Hepatocyte (in vitro differentiated cells): ENCODE results near the gene PDE1C. TPM values are rescaled to one million over a fixed set of nuclear protein-coding genes. Genes with fewer than 3 reads are reported as not detected.

Experiments
- DNase-seq: peaks from one replicate; pipeline ENCODE4 v3.0.0-alpha.2; 2016; ENCODE audit warnings: low spot score
- H2AFZ ChIP-seq: fragments of 200-600 bp; sonication (generic); 2 replicates; pipeline ENCODE4 v1.6.0; 2016; ENCODE audit warnings: antibody characterized with exemption, mild to moderate bottlenecking
- H3K27ac ChIP-seq: fragments of 200-600 bp; sonication (generic); 2 replicates; pipeline ENCODE4 v1.5.1; 2016; ENCODE audit warnings: mild to moderate bottlenecking
- H3K27me3 ChIP-seq: fragments of 200-600 bp; sonication (generic); 2 replicates; pipeline ENCODE4 v1.6.1; 2016
- H3K36me3 ChIP-seq: fragments of 200-600 bp; sonication (generic); replicated peaks from 2 replicates; pipeline ENCODE4 v1.5.1; 2016; ENCODE audit warnings: low read depth; ENCODE audit not compliant: insufficient read depth
- H3K4me1 ChIP-seq: fragments of 200-600 bp; sonication (generic); 2 replicates; pipeline ENCODE4 v1.5.1; 2016; ENCODE audit warnings: mild to moderate bottlenecking, moderate library complexity; ENCODE audit not compliant: insufficient read depth
- H3K4me2 ChIP-seq: fragments of 200-600 bp; sonication (generic); 2 replicates; pipeline ENCODE4 v1.6.0; 2016
- H3K4me3 ChIP-seq: fragments of 200-600 bp; sonication (generic); 2 replicates; pipeline ENCODE4 v1.5.1; 2016; ENCODE audit warnings: mild to moderate bottlenecking
- H3K79me2 ChIP-seq: fragments of 200-600 bp; sonication (generic); 2 replicates; pipeline ENCODE4 v1.6.0; 2017; ENCODE audit warnings: mild to moderate bottlenecking
- H3K9me2 ChIP-seq: fragments of 200-600 bp; sonication (generic); replicated peaks from 2 replicates; pipeline ENCODE4 v1.6.0; 2017; ENCODE audit warnings: mild to moderate bottlenecking; ENCODE audit not compliant: insufficient read depth
- H3K9me3 ChIP-seq: fragments of 200-600 bp; sonication (generic); 2 replicates; pipeline ENCODE4 v1.5.1; 2016; ENCODE audit warnings: low read depth, mild to moderate bottlenecking
- H4K20me1 ChIP-seq: fragments of 200-600 bp; sonication (generic); 2 replicates; pipeline ENCODE4 v1.6.0; 2016; ENCODE audit warnings: mild to moderate bottlenecking; ENCODE audit not compliant: insufficient read depth, poor library complexity, severe bottlenecking
- CTCF ChIP-seq: fragments of 200-600 bp; sonication (generic); IDR thresholded peaks from 2 replicates; pipeline ENCODE4 v1.5.1; 2016; ENCODE audit warnings: antibody characterized with exemption, mild to moderate bottlenecking; ENCODE audit not compliant: poor library complexity
- EZH2 ChIP-seq: fragments of 200-600 bp; sonication (generic); IDR thresholded peaks from 2 replicates; pipeline ENCODE4 v1.6.1; 2016; ENCODE audit warnings: antibody characterized with exemption, mild to moderate bottlenecking, borderline replicate concordance
- EZH2phosphoT487 ChIP-seq: fragments of 200-600 bp; sonication (generic); IDR thresholded peaks from one replicate; pipeline ENCODE4 v1.6.1; 2018; ENCODE audit warnings: antibody characterized with exemption, mild to moderate bottlenecking, low read depth, moderate library complexity; ENCODE audit not compliant: unreplicated experiment, severe bottlenecking
- WGBS: methylation state at CpG from one replicate; pipeline ENCODE4 v1.1.6; 2016; ENCODE audit warnings: low lambda C conversion rate; ENCODE audit errors: missing lambda C conversion rate; 5-methylcytosine and 5-hydroxymethylcytosine counted together
- polyA plus RNA-seq: library from polyadenylated mRNA; unstranded; fragments of >200 nt; fragmentation: Nextera tagmentation; extraction: Ambion mirVana; gene quantifications from 2 replicates; pipeline ENCODE4 v1.2.1, GENCODE V29; 2016
- total RNA-seq: library from RNA; depleted of rRNA; stranded (reverse); fragments of >200 nt; gene quantifications from 2 replicates; pipeline ENCODE4 v1.2.3, GENCODE V29; 2014

Gene PDE1C
- total and polyA plus RNA-seq, 2 experiments from 2014 or later, result 1.8 to 5.0 TPM

- Histone ChIP-seq H3K27ac (no peak overlapping the region), H3K4me2 (no peak overlapping the region), H3K79me2 (no peaks in the 10 kb centered on the region), H3K36me3 (no peaks in the 10 kb centered on the region), H3K27me3 (peaks cover 52% of the 10 kb centered on the region), H4K20me1 (no peaks in the 10 kb centered on the region), H3K4me3 (no peak overlapping the region), H2AFZ (no peak overlapping the region), H3K9me3 (no peaks in the 10 kb centered on the region), H3K4me1 (no peaks in the 10 kb centered on the region), H3K9me2 (no peaks in the 10 kb centered on the region)
- DNase-seq, result no peak
- TF ChIP-seq EZH2 (no peak), CTCF (no peak), EZH2phosphoT487 (no peak)
- WGBS, result 97% methylated on average over 4 of the region's 4 CpGs
These were observed 5.4 kb upstream of the PDE1C start for GRCh38 chr7:32075612-32076011.

GRCh38 chr7:32074787-32075585, 4.8 kb upstream of the PDE1C start:
- no peak for DNase-seq
- no peak for TF ChIP-seq CTCF
- no peak for TF ChIP-seq EZH2
- TF ChIP-seq EZH2phosphoT487, result no peak
- Histone ChIP-seq H3K27ac (no peak overlapping the region), H3K9me2 (no peaks in the 10 kb centered on the region), H3K36me3 (no peaks in the 10 kb centered on the region), H4K20me1 (no peaks in the 10 kb centered on the region), H3K9me3 (no peaks in the 10 kb centered on the region), H3K4me3 (no peak overlapping the region), H3K79me2 (no peaks in the 10 kb centered on the region), H3K4me1 (no peaks in the 10 kb centered on the region), H3K27me3 (peaks cover 58% of the 10 kb centered on the region), H2AFZ (no peak overlapping the region), H3K4me2 (no peak overlapping the region)
- 72% methylated on average over 9 of the region's 9 CpGs for WGBS

GRCh38 chr7:32073533-32073932, 3.3 kb upstream of the PDE1C start:
- Histone ChIP-seq H3K27me3 (peaks cover 73% of the 10 kb centered on the region), H3K4me3 (no peak overlapping the region), H3K79me2 (no peaks in the 10 kb centered on the region), H3K4me2 (no peak overlapping the region), H2AFZ (no peak overlapping the region), H3K27ac (no peak overlapping the region), H4K20me1 (no peaks in the 10 kb centered on the region), H3K9me2 (no peaks in the 10 kb centered on the region), H3K4me1 (no peaks in the 10 kb centered on the region), H3K36me3 (no peaks in the 10 kb centered on the region), H3K9me3 (no peaks in the 10 kb centered on the region)
- DNase-seq, result no peak
- TF ChIP-seq EZH2phosphoT487, result no peak
- no peak for TF ChIP-seq EZH2
- no peak for TF ChIP-seq CTCF
- WGBS, result 96% methylated on average over 1 of the region's 1 CpG
